HL-60/S4 treated with phorbol 12-myristate 13-acetate at 8.2 ng/mL for 4 days and 3 days (cell line): ENCODE data around the gene PTPRG.

Experiments
- in situ Hi-C: fragments of 300-500 bp; cut with MboI; formaldehyde crosslinking; loops from 2 replicates; pipeline ENCODE4 v1.15.0; 2022; ENCODE audit warnings: low sequenced_read_pairs

Gene PTPRG

DNA sequence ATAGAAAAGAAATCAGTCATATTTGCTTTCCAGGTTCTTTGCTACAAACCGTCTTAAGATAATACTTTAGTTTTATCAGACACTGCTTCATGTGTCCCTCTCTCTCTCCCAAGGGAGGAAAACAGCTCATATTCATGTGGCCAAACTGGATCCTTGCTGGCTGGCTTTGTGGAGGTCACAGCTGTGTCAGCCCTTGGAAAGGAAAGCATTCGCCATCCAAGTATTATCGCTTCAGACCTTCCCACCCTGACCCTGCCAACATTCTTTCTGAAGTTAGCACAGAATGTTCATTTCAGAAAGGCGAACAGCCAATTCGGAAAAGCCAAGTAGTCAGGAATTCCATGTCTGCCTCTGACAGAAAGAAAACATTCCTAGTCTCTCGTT lies 598.3 kb downstream of the PTPRG start:
- in situ Hi-C loops, result no loop called here

DNA sequence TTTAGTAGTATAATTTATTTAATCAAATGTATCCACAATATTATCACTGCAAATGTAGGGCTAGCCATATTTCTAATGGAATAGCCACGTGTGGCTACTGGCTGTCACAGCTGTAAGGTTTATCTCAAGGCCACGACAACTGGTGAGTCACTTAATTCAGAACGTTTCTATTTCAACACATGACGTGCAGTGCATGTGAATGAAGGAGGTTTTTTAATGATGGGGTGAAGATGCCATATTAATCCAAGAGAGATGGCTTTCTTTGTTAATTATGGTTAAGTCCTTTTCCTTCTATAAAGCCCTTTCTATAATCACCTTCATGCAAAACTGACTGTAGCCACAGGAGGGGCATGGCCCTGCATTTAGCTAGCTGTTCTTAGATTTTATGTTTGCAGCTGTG lies 600.0 kb downstream of the PTPRG start:
- in situ Hi-C loops, result no loop called here

DNA sequence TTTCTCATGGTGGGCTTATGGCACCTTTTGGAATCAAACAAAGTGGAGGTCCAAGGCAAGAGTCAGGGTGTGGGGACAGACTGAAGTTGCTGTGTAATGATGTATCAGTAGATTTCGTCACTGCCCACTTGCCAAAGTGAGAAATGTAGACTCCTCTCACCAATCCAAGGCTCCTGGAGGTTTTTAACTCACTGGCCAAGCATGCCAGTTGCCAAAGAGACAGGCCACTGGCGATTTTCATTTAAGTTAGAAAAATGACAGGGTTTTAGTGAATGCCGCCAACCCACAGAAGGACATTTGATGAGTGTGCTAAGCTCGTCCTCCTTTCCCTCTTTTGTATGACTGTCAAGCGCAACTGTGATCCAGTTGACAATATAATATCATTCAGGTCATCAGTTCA lies 602.8 kb downstream of the PTPRG start:
- in situ Hi-C loops, result no loop called here

DNA sequence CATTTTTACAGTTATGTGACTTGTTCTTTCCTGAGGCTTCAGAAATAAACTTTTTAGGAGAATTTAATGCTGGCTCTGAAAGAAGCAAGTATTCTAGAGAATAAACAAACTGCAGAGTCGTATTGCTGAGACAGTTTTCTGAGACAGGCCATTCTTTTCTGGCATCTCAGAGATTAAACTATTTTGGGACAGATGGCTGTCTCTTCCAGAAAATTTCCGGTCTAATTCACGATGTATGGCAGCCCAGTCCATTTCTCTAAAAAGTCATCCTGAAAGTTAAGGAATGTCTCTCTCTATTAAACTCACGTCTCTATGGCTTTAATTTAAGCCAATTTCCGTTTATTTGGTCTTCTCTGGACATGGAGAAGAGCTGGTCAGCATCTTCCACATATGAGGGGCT lies 603.4 kb downstream of the PTPRG start:
- in situ Hi-C loops, result no loop called here

DNA sequence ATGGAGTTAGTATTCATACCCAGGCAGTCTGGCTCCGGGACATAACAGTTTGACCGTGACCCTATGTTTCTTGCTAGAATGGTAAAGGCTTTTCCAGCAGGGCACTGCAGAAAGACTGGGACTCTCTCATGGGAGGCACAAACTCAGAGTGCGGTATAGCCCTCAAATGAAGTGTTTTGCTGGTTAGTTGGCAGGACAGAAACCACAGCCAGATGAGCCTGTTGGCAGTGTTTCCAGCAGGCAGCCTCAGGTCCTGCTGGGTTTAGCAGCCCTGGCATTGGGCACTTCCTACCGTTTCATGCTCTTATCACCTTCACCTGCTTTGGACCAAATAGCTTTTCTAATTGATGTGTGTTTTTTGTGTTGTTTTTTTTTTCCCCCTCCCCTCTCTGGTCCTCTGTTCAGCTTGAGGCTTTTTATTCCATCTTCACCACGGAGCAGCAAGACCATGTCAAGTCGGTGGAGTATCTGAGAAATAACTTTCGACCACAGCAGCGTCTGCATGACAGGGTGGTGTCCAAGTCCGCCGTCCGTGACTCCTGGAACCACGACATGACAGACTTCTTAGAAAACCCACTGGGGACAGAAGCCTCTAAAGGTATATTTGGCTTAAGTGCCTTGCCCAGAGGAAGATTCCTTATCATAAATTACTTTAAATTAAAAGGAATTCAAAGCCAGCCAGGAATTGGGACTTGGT lies 606.3 kb downstream of the PTPRG start:
- in situ Hi-C loops, result no loop called here

DNA sequence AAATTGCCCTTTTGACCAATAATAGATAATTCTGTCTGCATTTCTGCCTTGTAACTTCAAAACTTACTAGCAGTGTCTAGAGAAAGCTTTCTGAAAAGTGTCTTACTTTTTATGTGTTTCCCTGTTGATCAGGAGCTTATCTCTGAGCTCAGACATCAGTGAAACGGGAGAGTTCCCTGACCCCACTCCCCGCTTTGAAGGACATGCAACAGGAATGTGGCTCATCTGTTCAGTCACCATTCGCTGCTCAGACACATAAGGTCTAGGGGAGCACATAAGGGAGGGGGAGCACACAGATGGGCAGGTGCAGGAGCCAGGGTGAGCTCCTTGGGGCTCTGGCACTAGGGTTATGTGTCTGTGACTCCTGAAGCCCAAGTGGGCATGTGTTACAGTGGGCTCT lies 607.0 kb downstream of the PTPRG start:
- in situ Hi-C loops, result no loop called here

DNA sequence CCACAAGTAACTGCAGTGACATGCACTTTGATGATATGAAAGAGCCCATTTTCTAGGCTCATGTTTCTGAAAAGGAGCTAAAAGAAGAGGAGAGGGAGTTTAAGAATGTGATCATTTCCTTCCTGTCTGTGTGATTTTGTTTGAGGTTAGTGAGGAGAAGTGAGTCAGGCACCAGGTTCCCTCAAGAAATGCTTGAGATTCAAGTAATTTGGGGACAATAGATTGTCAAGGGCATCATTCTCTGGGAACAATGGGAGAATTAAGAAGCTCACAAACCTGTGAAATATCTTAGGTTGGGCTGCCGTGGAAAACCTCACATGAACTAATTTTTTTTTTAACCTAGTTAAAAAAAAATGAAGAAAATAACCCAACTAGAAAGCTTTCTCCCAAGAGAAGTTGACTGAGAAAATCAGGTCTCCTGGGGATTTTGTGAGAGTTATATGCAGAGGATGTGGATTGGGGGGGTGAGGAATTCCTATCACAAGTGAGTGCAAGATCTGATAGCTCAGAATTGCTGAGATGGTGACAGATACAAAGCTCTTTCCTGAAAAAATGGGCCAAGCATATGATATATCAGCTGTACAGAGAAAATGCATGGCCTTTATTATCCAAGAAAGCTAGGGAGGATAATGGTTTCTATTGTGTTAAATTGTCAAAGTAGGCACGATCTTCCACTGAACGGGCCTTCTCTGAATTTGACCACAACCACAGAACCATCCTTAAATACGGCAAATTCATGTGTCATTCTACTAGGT lies 608.7 kb downstream of the PTPRG start:
- in situ Hi-C loops, result no loop called here

DNA sequence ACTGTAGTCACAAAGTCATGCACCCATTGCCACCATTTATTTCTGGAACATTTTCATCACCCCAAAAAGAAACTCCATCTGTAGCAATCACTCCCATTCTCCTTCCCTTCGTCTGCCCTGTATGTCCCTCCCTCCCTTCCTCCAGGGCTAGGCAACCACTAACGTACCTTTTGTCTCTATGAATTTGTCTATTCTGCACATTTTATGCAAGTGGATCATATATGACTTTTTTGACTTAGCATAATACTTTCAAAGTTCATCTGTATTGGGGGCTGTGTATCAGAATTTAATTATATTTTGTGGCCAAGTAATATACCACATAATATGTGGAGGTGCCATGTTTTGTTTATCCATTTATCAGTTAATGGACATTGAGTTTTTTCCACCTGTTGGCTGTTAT lies 610.4 kb downstream of the PTPRG start:
- in situ Hi-C loops, result no loop called here

DNA sequence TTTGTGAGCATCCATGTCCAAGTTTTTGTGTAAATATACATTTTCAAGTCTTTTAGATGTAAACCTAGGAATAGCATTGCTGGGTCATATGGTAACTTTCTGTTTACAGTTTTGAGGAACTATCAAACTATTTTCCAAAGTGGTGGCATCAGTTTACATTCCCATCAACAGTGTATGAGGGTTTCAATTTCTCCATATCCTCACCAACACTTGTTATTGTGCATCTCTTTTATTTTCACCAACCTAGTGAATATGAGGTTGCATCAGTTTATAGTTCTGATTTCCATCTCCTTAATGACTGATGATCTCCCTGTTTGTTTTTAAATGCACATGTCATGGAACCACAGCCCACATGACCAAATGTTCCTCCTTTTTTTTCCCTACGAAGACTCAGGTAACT lies 610.8 kb downstream of the PTPRG start:
- in situ Hi-C loops, result no loop called here

DNA sequence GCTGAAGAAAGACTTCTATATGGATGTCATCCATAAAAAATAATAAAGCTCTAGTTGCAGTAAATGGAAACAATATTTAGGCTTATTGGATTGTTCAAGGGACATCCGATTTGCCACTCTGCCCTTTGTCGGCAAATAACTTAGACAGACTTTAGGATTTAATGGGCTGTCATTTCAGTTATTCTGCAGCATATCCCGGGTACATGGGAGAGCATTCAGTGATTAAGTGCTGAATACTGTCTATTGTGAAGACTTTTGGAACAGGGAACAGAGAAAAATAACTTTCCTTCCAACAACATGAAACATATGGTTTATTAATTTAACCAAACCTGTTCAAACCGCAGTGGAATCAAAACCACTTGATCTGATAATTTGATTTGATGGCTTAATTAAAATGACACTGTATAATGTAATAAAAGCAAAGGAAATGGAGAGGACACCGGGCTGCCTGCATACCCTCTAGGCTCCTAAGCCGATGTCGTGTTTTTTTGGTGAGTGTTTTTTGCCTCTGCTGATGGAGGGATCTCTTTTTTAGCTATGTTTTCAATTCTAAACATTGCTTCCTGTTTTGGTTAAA lies 612.7 kb downstream of the PTPRG start:
- in situ Hi-C loops, result no loop called here

DNA sequence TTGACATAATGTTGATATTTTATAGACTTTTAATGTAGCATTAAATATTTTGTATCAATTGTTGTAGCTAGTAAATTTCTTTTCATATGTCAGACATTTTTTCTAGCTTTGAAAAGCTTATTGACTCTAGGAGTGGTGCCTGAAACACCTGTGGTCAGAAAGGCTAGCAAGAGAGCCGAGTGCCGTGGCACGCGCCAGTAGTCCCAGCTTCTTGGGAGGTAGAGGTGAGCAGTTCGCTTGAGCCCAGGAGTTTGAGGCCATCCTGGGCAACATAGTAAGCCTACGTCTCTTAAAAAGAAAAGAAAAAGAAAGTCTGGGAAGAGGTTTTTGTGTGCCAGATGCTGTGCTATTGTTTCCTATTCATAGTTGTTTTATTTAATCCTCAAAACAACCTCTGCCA lies 613.8 kb downstream of the PTPRG start:
- in situ Hi-C loops, result no loop called here

DNA sequence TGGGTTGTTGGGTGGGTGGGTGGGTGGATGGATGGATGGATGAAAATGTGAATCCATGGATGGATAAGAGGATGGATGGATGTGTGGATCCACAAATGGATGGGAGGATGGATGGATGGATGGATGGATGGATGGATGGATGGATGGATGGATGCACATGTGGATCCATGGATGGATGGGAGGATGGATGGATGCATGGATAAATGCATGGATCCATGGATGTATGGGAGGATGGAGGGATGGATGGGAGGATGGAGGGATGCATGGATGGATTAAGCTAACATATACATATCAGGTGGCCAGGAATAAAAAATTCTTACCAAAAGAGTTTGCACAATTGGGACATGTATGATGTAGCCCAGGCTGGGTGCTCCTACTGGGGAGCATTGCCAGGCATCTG lies 616.7 kb downstream of the PTPRG start:
- in situ Hi-C loops, result no loop called here

DNA sequence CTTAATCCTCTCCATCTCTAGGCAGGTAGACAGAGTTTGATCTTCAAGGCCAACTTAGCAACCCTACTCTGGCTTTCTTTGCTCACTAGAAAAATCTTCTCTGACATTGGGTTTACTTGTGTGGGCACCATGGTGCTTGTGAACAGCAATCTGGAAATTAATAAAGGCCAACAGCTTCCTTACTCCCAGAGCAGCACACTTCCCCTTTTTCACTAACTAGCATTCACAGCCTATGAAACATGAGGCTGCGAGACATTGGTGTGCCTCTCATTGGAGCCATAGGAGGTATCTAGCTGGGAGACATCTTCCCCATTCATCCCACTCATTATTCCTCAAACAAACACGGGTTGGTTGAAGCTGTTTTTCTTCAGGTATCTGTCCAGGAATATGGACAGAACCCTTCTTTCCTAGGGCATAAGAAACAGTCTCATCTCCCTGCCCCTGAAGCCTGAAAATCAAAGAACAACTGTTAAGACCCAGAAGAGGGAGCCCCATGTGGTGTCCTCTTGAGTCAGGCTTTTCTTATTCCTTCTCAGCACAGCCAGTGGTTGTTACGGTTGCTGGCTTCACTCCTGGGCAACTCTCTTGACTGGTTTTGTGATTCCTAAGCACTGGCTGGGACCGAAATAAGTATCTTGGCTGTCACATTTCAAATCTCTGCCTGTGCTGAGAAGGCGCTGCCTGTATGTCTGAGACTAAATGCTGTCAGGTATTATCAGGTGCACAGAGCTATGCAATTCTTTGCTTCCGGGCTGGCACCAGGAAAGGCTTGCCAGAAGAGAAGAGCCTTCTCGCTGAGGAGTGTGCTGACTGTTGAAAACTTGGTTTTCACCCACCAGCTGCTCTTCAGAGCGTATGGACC lies 617.6 kb downstream of the PTPRG start:
- in situ Hi-C loops, result no loop called here

DNA sequence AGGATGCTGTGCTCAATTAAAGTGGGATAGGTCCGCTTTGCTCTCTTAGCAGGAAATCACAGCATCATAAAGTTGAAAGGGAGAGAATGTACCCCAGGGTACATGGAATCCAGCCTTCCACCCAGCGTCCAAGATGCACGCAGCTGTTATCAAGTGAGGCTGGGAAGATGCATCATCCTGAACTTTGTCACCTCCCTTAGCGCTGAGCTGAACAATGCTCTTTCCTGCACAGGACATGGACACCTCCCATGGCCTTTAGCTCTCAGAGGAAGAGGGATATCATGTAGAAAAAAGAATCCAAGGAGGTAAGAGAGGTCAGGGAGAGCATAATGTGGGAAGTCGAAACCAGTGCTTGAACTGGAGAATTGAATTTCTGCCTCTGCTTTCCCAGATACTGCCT lies 619.1 kb downstream of the PTPRG start:
- in situ Hi-C loops, result no loop called here

DNA sequence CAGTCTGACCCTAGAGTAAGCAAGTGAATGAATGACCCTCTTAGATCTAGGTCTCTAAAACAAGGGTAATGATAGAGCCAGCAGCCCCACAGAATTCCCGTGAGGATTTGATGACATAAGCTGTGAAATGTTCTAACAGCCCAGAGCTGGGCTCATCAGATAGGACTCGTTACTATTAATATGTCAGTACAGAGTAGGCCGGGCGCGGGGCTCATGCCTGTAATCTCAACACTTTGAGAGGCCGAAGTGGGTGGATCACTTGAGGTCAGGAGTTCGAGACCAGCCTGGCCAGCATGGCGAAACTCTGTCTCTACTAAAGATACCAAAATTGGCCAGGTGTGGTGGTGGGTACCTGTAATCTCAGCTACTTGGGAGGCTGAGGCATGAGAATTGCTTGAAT lies 621.7 kb downstream of the PTPRG start:
- in situ Hi-C loops, result no loop called here

DNA sequence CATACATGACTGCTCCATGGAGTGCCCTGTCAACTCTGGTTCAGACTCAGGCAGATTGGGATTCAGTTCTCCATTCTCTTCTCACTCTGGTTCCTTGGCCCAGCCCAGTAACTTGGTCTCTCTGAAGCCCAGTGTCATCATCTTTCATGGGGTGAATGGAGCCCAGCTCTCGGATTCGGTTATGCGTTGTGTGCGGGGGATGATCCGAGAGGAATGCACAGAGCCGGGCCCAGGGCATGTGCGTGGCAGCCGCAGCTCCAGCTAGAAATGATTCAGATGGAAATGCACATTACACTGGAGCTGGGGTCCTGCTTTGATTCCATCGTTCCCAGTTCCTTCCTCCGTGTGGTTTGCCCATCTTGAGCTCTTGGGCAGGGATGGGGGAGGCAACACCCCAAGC lies 622.6 kb downstream of the PTPRG start:
- in situ Hi-C loops, result no loop called here

DNA sequence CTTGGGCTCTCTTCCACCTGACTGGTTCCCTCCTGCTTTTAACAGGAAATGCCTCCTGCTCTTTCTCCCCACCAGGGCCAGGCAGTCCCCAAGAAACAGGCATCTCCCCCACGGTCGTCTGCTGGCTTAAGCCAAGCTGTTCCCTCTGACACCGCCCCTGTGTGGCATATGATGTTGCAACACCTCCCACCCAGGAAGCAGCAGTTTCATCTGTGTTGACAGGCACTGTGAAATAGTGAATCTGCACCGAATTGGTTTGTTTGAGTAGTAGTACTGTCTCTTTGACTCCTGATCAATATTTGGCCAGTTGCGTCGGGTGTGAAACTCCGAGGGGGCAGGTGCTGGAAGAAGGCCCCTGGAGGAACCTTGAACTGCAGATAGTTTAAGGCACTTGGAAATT lies 623.2 kb downstream of the PTPRG start:
- in situ Hi-C loops, result no loop called here

DNA sequence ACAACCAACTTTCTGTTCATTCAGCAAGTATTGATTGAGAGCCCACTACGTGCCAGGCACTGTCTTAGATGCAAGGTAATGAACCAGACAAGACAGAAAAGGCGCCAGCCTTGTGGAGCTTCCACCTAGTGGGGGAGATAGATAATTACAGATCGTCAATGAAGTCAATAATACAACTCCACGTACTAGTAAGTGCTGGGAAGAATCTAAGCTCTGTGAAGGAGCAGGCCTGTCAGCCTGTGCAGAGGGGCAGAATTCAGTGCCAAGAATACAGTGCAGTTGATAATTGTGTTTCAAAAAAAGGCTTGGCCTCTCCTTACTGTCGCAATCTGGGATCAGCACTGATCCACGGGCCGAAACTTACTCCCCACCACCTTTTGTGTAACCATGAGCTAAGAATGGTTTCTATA lies 625.7 kb downstream of the PTPRG start:
- in situ Hi-C loops, result no loop called here

DNA sequence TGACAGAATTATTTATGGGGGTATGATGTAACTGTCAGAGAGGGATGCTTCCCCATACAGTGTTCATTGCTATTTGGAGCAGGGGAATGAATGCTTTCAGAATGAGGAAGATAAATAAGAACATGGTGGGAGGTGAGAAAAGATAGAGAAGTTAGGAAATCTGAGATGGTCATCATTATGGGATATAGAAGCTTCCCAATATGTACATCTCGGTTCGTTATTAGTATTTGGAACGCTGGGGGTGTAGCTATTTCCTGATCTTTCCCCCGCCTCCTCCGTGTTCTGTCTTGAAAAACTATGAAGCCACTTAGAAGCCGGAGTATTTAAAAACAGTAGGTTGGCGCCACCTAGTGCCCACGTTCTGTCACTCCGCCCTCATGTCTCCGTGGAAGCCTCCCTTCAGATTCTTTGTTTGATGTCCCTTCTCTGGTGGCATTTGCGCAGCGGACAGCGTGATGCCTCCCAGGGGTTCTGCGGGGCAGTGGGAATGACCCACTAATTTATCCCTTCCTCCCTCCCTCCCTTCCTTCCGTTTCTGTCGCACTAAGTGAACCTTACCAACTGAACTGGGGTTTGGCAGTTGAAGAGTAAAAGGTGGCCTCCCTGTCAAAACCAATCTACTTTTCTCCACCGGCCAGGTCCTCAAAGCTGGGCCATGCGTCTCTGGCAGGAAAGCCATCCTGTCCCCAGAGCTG lies 627.5 kb downstream of the PTPRG start:
- in situ Hi-C loops, result no loop called here

DNA sequence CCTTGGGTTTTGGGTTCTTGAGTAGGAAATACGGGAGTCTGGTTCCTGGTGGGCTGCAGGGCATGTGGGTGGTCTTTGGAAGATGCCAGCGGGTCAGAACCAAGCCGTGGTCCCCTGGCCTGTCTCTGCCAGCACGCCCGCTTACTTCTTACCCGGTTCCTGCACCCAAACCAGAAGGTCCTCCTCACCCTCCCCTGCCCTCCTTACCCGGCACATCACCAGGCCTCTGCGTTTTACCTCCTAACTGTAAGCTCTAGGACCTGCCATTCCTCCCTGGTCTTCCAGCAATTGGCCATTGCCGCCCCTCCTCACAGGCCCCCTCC lies 628.0 kb downstream of the PTPRG start:
- in situ Hi-C loops, result no loop called here

DNA sequence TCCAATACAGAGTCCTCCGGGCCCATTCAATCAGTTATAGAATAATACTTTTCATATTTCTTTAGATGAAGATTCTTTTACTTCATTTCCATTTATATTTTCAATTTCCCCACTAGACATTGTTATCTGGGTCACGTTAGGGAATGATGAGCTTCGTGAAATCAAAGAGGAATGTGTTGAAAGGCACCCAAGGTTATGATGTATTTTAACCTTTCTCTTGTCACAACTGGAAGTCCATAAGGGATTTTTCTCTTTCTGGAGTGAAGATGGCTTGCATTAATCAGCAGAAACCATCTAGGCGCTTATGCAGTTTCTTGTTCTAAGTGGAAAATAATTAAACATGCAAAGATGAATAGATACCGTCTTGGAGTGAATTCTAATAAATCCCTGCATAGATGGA lies 631.5 kb downstream of the PTPRG start:
- in situ Hi-C loops, result no loop called here
